IPS DF 4.7 (cell line): ENCODE results near the gene SPON2.

Experiments
- DNase-seq: peaks from one replicate; pipeline ENCODE4 v3.0.0-alpha.2; 2013; ENCODE audit warnings: low spot score; ENCODE audit errors: extremely low read depth

SPON2 gene

DNA sequence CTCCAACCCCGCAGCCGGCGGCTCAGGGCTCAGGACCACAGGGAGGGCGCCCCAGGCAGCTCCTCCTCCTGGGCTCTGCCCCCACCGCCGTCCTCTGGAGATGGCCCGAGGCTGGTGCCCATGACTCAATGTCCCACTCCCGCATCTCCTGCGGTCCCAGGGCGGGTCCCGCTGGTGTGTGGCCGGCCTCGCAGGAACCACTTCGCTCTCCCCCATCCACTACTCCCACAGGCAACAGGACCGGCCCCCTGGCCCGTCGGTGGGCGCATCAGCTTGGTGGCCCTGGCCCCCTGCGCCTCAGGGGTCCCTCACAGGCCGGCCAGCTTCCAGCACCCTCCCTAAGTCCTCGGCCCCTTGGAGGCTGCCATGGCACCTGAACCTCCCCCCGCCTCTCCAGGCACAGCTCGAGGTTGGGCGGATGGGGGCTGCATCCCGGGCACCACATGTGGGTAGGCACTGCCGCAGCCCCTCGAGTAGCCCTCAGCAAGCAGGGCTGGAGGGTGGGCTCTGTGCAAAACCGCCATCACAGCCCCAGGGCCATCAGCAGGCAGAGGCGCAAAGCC lies 22.8 kb upstream of the SPON2 start:
- DNase-seq = no peak

- DNase-seq = no peak
Observed at GRCh38 chr4:1194010-1194900, 21.9 kb upstream of the SPON2 start.

DNA sequence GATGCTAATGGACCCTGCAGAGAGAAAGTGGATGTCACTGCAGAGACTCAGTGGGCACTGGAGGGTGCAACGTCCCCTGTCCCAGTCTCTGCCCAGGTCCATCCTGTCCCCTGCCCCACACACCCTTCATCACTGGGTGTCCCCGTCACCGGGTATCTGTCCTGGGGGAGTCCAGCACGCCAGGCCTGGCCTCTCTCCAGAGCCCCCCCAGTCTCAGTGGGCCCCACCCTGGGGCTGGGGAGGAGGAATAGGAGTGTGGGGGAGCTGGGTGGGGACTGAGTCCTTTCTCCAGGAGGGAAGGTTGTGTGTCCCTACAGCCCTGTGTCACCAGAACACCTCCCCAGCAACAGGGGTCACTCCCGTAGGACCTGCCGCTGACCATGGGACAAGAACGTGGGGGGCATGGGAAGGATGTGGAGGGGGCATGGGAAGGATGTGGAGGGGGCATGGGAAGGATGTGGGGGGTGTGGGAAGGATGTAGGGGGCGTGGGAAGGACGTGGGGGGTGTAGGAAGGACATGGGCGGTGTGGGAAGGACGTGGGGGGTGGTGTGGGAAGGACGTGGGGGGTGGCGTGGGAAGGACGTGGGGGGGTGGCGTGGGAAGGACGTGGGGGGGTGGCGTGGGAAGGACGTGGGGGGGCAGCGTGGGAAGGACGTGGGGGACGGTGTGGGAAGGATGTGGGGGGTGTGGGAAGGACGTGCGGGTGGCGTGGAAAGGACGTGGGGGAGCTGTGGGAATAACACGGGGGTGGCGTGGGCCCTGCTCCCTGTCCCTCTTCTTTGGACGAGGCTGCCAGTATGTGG lies 21.0 kb upstream of the SPON2 start:
- no peak for DNase-seq

- DNase-seq = no peak
Observed at GRCh38 chr4:1192493-1193205, 20.3 kb upstream of the SPON2 start.

GRCh38 chr4:1192091-1192492 lies 19.7 kb upstream of the SPON2 start:
- no peak for DNase-seq

- no peak for DNase-seq
Observed at GRCh38 chr4:1191621-1192020, 19.2 kb upstream of the SPON2 start.

DNA sequence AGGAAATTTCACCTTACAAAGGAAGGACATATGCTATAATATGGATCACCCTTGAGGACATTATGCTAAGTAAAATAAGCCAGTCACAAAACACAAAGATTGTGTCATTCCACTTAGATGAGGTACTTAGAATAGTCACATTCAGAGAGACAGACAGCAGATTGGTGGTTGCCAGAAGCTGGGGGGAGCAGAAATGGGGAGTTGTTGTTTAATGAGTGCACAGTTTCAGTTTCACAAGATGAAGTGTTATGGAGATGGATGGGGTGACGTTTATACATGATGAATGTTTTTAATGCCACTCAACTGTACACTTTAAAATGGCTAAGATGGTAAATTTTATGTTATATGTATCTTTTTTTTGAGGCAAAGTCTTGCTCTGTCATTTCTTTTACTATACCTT lies 14.8 kb upstream of the SPON2 start:
- no peak for DNase-seq

GRCh38 chr4:1183985-1184773 lies 11.8 kb upstream of the SPON2 start:
- no peak for DNase-seq

DNA sequence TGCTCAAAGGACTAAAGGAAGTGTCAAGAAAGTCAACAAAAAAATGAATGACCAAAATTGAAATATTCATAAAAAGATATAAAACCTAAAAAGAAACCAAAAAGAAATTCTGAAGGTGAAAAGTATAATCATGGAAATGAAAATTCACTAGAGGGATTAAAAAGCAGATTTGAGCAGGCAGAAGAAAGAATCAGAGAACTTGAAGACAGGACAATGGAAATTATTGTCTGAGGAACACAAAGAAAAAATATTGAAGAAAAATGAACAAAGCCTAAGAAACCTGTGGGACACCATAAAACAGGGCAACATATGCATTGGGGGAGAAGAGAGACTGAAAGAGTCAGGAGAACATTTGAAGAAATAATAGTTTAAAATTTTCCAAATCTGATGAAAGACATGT lies 9.9 kb upstream of the SPON2 start:
- DNase-seq = no peak

DNA sequence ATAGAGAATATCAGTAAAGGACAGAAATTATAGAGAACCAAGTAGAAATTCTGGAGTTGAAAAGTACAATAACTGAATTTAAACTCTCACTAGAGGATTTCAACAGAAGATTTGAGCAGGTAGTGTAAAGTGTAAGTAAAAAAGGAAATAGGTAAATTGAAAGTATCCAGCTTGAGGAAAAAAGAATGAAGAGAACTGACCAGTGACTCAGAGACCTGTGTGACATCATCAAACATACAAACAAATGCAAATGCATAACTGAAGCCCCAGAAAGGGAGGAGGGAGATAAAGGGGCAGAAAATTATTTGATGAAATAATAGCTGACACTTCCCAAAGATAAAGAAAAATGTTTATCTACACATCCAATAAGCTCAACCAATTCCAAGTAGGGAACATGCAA lies 8.3 kb upstream of the SPON2 start:
- no peak for DNase-seq

DNA sequence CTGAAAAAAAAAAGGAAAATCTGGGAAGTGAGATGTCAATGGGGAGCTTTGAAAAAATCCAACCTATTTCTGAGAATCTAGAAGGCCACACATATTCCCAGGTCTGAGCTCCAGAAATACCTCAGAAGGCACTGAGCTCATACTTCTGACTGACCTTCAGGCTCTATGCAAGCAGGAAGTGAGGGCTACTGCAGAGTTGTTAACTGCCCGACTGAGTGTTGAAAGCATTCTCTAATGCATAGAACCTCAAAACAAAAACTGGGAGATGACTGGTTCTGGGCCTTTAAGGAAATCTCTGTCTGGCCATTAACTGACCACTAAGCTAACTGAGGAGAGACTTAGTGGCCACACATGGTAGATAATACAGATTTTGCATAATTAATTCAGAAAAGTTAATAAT lies 7.6 kb upstream of the SPON2 start:
- DNase-seq = no peak

DNA sequence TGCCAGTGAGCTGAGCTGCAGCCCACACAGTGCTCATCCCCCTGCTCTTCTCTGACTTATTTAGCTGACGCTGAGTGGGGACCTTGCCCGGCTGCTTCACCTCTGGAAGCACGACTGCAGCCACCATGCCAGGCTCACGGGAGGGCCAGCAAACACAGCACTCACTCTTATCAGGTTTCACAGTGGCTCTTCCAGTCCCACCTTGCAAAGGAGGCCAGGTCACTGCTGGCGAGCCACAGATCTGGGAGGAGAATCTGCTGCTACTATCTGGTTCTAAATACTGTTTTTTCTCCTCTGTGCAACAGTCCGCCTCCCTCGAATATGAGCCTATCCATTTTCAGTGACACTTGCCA lies 6.7 kb upstream of the SPON2 start:
- no peak for DNase-seq

DNA sequence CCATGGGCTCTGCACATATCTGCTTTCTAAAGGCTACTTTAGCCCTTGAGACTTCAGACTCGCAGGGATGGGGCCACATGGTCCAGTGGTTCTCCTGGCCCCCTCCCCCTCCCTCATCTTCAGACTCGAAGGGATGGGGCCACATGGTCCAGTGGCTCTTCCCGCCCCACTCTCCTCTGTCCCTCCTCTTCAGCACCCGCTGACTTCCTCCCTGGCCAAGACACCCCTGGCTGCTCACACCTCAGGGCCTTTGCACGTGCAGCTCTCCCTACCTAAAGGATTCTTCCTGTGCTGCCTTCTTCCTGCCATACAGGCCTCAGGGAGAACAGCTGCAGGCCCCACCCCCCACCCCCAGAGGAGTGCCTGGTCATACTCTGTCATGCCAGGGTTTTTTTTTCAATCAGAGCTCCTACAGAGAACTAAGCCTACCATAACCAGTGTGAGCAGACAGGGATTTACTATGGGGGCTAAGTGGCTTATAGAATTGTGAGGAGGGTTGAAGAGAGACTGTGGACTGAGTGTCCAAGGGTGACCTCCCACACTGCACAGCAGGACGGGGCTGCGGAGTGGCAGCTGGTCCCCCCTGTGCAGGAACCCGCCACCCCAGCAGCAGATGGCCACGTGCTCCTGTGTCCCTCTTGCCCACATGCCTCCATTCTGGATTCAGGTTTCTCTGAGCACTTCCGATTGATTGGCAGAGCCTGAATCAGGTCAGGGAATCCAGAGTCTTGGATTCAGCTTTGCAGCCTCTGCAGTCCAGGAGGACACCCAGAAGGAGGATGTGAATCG lies 6.1 kb upstream of the SPON2 start:
- no peak for DNase-seq

DNA sequence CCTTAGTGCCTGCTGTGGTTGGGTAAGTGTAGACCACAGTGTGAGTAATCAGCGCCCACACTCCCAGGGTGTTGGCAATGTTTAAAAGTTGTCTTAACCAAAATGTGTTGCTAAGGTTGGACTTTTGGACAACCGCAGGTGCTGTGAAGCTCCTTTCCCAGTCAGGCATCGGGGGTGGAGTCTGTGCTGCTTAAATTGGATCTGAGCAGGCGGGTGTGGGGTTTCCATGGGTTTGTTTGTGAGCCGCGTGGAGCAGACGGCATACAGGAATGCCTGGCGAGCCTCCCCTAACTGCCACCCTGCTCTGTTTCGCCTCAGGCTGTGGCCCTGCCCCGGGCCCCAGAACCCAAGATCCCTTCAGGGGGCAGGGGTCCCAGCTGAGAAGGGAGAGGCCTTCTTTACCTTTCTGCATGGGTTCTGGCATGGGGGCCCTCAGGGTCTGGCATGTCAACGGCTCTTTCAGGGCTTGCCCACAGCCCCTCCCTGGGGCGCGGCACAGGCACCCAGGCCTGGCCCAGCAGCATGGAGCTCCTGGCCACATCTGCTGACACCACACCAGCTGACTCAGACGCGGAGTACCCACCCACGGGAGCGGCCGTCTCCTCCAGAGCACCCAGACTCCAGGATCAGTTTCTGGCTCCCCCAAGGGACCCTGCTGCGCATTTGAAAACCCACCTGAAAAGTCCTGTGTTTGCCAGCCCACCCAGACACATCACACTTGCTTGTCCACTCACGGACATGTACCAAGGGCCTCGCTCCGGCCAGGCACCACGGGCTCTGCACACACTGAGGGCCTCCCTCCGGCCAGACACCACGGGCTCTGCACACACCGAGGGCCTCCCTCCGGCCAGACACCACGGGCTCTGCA lies 5.1 kb upstream of the SPON2 start:
- DNase-seq = no peak

DNA sequence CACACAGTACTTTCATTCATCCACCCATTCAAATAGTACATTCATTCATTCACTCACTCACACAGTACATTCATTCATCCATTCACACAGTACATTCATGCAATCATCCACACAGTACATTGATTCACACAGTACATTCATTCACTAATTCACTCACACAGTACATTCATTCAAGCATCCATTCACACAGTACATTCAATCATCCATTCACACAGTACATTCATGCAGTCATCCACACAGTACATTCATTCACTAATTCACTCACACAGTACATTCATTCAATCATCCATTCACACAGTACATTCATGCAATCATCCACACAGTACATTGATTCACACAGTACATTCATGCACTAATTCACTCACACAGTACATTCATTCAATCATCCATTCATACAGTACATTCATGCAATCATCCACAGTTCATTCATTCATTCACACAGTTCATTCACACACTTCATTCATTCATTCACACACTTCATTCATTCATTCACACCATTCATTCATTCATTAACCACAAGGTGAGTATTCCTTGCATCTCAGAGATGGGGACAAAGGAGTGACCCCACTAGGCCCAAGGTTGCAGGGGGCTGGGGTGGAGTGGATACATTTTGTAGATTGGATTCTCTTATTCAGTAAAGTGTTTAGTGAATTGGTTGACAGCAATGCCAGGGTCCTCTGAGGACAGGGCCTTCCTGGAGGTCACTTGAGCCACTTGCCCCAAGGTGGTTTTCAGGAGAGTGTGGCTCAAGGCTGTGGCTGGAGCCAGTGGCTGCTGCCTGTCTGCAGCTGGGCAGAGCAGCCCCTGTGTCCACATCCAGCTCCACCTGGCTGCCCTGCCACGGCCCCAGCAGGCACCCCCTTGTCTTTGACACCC lies 4.3 kb upstream of the SPON2 start:
- no peak for DNase-seq

DNA sequence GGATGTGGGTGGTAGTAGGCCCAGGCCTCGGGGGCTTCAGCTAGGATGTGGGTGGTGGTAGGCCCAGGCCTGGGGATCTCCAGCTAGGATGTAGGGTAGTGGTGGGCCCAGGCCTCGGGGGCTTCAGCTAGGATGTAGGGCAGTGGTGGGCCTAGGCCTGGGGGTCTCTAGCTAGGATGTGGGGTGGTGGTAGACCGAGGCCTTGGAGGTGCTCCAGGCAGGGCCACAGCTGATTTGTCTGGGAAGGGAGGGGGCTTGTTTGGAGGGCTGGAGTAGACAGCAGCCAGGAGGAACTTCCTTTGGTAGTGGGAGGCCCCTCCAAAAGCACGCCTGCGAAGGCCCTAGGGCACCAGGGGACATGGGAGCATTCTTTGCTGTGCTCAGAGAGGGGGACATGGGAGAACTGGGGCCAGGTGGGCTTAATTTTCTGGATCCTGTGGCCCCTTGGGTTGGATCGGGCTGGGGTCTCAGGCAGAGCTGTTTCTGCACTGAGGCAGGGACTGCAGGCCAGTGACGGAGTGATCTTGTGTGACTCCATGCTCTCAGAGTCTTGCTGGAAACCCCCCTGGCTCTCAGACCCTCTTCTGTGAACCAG lies 3.3 kb upstream of the SPON2 start:
- no peak for DNase-seq

DNA sequence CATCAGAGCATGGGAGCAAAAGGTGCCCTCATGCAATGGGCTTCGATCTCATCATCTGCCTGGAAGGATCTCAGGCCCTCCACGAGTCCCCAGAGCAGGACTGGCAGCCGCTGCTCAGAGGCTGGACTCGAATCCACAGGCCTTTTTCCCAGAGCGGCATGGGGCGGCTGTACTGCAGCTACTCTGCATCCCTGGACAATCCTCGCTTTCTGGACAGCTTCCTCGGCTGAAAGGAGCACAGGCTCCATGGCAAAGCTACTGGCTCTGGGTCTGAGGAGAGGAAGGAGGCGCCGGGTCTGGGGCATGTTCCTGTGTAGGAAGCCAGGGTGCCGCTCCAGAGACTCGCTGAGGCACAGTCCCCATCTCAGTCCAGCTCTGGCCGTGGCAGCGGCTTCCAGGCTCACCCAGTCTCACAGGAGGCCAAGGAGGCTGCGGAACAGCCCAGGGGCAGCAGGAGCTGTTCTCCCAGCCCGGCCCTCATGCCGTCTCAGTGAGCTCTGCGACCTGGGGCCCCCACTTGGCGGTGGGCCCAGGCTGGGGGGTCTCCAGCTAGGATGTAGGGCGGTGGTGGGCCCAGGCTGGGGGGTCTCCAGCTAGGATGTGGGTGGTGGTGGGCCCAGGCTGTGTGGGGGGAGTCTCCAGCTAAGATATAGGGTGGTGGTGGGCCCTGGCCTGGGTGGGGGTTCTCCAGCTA lies 2.7 kb upstream of the SPON2 start:
- no peak for DNase-seq
